Bronchial epithelial cell (primary cell): Measurements from ENCODE around the gene TFCP2. TPM values are rescaled to one million over a fixed set of nuclear protein-coding genes. Genes with fewer than 3 reads are reported as not detected.
A peak's percentile ranks its signal among the peaks of the same experiment; 100 is the strongest.

Experiments
- DNase-seq: peaks from one replicate; pipeline ENCODE4 v3.0.0-alpha.2; 2010; ENCODE audit warnings: low read depth
- FAIRE-seq: peaks from 2 replicates; lab custom pipeline; 2011; peaks lifted over from hg19 to GRCh38; lab: Jason Lieb, UNC
- H3K27me3 ChIP-seq: 2 replicates; pipeline ENCODE4 v1.5.1; 2011; ENCODE audit warnings: low read length; ENCODE audit not compliant: control insufficient read depth, insufficient read depth
- H3K36me3 ChIP-seq: 2 replicates; pipeline ENCODE4 v1.5.1; 2011; ENCODE audit warnings: low read length; ENCODE audit not compliant: control insufficient read depth, insufficient read depth
- H3K4me3 ChIP-seq: 2 replicates; pipeline ENCODE4 v1.5.1; 2011; ENCODE audit warnings: mild to moderate bottlenecking, low read depth, low read length, control low read depth
- CTCF ChIP-seq: IDR thresholded peaks from 2 replicates; pipeline ENCODE4 v1.5.1; 2011; ENCODE audit warnings: mild to moderate bottlenecking, moderate library complexity, low read length, control low read depth, inconsistent platforms; ENCODE audit not compliant: insufficient read depth, severe bottlenecking
- total RNA-seq: library from RNA; depleted of rRNA; stranded (reverse); fragments of >200 nt; gene quantifications from 2 replicates; pipeline ENCODE4 v1.2.1, GENCODE V29; 2014

The TFCP2 gene
- total RNA-seq, 1 donor from 2014 or later: 7.1 TPM

- Histone ChIP-seq H3K27me3 (no peaks in the 10 kb centered on the region), H3K4me3 (no peak overlapping the region), H3K36me3 (no peaks in the 10 kb centered on the region)
- no peak for FAIRE-seq
- DNase-seq: no peak
- TF ChIP-seq CTCF: no peak
Measured at GRCh38 chr12:51160814-51161459, 12.0 kb downstream of the TFCP2 start.

DNA sequence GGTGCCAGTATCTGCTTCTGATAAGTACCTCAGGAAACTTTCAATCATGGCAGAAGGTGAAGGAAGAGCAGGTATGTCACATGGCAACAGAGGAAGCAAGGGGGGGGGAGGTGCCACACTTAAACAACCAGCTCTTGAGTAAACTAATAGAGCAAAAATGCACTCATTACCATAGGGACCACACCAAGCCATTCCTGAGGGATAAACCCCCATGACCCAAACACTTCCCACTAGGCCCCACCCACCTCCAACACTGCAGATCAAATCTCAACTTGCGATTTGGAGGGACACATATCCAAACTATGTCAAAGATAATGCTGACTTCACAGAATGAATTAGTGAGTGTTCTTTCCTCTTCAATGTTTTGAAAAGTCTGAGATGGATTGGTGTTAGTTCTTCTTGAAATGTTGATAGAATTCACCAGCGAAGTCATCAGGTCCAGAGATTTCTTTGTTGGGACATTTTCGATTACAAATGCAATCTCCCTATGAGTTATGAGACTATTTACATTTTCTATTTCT, 16.6 kb downstream of the TFCP2 start:
- peak; percentile 34 for DNase-seq
- Histone ChIP-seq H3K27me3 (no peaks in the 10 kb centered on the region), H3K4me3 (no peak overlapping the region), H3K36me3 (no peaks in the 10 kb centered on the region)
- FAIRE-seq: no peak
- TF ChIP-seq CTCF: no peak

DNA sequence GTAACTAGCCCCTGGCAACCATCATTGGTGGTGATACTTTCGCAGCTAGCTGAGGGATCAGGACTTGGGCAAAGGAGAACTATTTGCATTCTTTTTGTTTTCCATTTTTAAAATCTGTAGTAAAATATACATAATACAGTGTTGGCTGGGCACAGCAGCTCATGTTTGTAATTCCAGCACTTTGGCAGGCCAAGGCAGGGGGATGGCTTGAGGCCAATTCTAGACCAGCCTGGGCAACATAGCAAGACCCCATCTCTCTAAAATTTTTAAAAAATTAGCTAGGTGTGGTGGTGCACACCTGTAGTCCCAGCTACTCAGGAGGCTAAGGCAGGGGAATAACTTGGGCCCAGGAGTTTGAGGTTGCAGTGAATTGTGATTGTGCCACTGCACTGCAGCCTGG, 20.0 kb downstream of the TFCP2 start:
- Histone ChIP-seq H3K27me3 (no peaks in the 10 kb centered on the region), H3K4me3 (no peak overlapping the region), H3K36me3 (no peaks in the 10 kb centered on the region)
- no peak for TF ChIP-seq CTCF
- FAIRE-seq: no peak
- DNase-seq: no peak

DNA sequence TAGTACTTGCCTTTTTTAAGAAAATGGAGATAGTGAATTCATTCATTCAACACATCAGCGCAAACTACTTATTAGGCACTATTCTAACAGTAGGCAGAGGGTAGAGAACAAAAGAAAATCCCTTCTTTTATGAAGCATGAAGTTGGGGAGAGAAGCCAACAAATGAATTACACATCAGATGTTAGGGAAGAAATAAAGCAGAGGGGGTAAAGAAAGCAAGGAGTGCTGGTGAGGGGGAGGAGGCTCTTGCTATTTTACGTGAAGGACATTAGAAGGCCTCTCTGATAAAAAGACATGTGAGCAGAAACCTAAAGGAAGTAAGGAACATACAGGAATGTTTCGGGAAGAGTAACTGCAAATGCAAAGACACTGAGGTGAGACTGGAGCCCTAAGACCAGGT, 22.2 kb downstream of the TFCP2 start:
- TF ChIP-seq CTCF: no peak
- DNase-seq: no peak
- no peaks in the 10 kb centered on the region for H3K36me3 ChIP-seq
- H3K27me3 ChIP-seq: no peaks in the 10 kb centered on the region
- FAIRE-seq: no peak
- H3K4me3 ChIP-seq: no peak overlapping the region

GRCh38 chr12:51147309-51147708, 25.6 kb downstream of the TFCP2 start:
- no peaks in the 10 kb centered on the region for H3K27me3 ChIP-seq
- H3K36me3 ChIP-seq: no peaks in the 10 kb centered on the region
- no peak for TF ChIP-seq CTCF
- FAIRE-seq (no peak), DNase-seq (no peak)
- H3K4me3 ChIP-seq: no peak overlapping the region
